Keratinocyte (primary cell): ENCODE data around the gene DOCK3. TPM values are rescaled to one million over a fixed set of nuclear protein-coding genes. Genes with fewer than 3 reads are reported as not detected.
"Not testable (repeated sequence)": the region's sequence is repeated elsewhere in the genome, so short reads cannot be mapped to it uniquely, and the experiment has no call there.

Source experiments
- DNase-seq: peaks from one replicate; pipeline ENCODE4 v3.0.0-alpha.2; 2011; ENCODE audit warnings: low read depth, missing footprints, low spot score
- FAIRE-seq: peaks from 2 replicates; lab custom pipeline; 2011; peaks lifted over from hg19 to GRCh38; lab: Jason Lieb, UNC
- H2AFZ ChIP-seq: 2 replicates; pipeline ENCODE4 v1.6.0; 2012; ENCODE audit warnings: low read length, control low read depth, inconsistent platforms; ENCODE audit not compliant: control insufficient read depth
- H3K27ac ChIP-seq: 2 replicates; pipeline ENCODE4 v1.5.1; 2011; ENCODE audit warnings: low read length; ENCODE audit not compliant: control insufficient read depth, insufficient read depth
- H3K27me3 ChIP-seq: 3 replicates; pipeline ENCODE4 v1.6.0; 2011; ENCODE audit warnings: low read length; ENCODE audit not compliant: control insufficient read depth, insufficient read depth; ENCODE audit errors: extremely low read depth
- H3K36me3 ChIP-seq, 2 experiments: 2 replicates in 1 of 2; 3 replicates in 1 of 2; pipeline ENCODE4 v1.5.1; 2011; ENCODE audit warnings: low read length in 2 of 2, mild to moderate bottlenecking in 1 of 2; ENCODE audit not compliant: control insufficient read depth in 2 of 2, insufficient read depth in 2 of 2; ENCODE audit errors: extremely low read depth in 1 of 2
- H3K4me1 ChIP-seq: 3 replicates; pipeline ENCODE4 v1.5.1; 2011; ENCODE audit warnings: low read length; ENCODE audit not compliant: control insufficient read depth, insufficient read depth; ENCODE audit errors: extremely low read depth
- H3K4me2 ChIP-seq: 3 replicates; pipeline ENCODE4 v1.6.0; 2011; ENCODE audit warnings: low read depth, low read length; ENCODE audit not compliant: control insufficient read depth, insufficient read depth; ENCODE audit errors: extremely low read depth
- H3K4me3 ChIP-seq, 3 experiments: fragments of 200-600 bp in 1 of 3; sonication (generic) in 1 of 3; 2 replicates in 2 of 3; 3 replicates in 1 of 3; pipeline ENCODE4 v1.5.1; 2011 to 2016; ENCODE audit warnings: low read length in 3 of 3, mild to moderate bottlenecking in 3 of 3, control low read depth in 2 of 3, inconsistent platforms in 1 of 3, low read depth in 1 of 3, mixed read lengths in 1 of 3, mixed run types in 1 of 3, moderate library complexity in 1 of 3; ENCODE audit not compliant: control insufficient read depth in 2 of 3, insufficient read depth in 2 of 3; ENCODE audit errors: extremely low read depth in 1 of 3
- H3K79me2 ChIP-seq: 2 replicates; pipeline ENCODE4 v1.6.0; 2012; ENCODE audit warnings: low read length; ENCODE audit not compliant: control insufficient read depth, insufficient read depth
- H3K9ac ChIP-seq: 3 replicates; pipeline ENCODE4 v1.6.0; 2011; ENCODE audit warnings: low read length; ENCODE audit not compliant: control insufficient read depth, insufficient read depth; ENCODE audit errors: extremely low read depth
- H3K9me1 ChIP-seq: 3 replicates; pipeline ENCODE4 v1.6.0; 2011; ENCODE audit warnings: low read length; ENCODE audit not compliant: control insufficient read depth, insufficient read depth; ENCODE audit errors: extremely low read depth
- H3K9me3 ChIP-seq: 2 replicates; pipeline ENCODE4 v1.5.1; 2012; ENCODE audit warnings: low read depth, low read length; ENCODE audit not compliant: control insufficient read depth
- H4K20me1 ChIP-seq: 3 replicates; pipeline ENCODE4 v1.6.0; 2011; ENCODE audit warnings: low read length; ENCODE audit not compliant: control insufficient read depth, insufficient read depth; ENCODE audit errors: extremely low read depth
- EZH2 ChIP-seq: IDR thresholded peaks from one replicate; pipeline ENCODE4 v1.6.1; 2012; ENCODE audit warnings: inconsistent platforms, mild to moderate bottlenecking, low read length, moderate library complexity
- dilution Hi-C: fragments of 300-500 bp; cut with MboI; formaldehyde crosslinking; loops from one replicate; pipeline ENCODE4 v1.7.0; 2020; ENCODE audit warnings: low sequenced_read_pairs; ENCODE audit not compliant: extremely low pct_ligation_motif_present
- polyA plus RNA-seq, 5 experiments: library from polyadenylated mRNA; depleted of rRNA in 3 of 5; stranded (reverse) in 3 of 5; stranded (forward) in 1 of 5; unstranded in 1 of 5; fragments of >200 nt; gene quantifications; 1 replicate in 1 of 5; 2 replicates in 3 of 5; 3 replicates in 1 of 5; pipeline versions ENCODE4 v1.2.1 to v1.2.3, GENCODE V29; 2011 to 2012; ENCODE audit warnings: missing spikeins in 2 of 5, low read depth in 1 of 5, low replicate concordance in 1 of 5
- TF ChIP-seq, protein P1 (sequence below), 3 experiments: IDR thresholded peaks in 1 of 3; conservative IDR thresholded peaks in 1 of 3; optimal IDR thresholded peaks in 1 of 3; 2 replicates in 2 of 3; 3 replicates in 1 of 3; pipeline versions ENCODE3 to v1.5.1; 2011; ENCODE audit warnings: low read length in 3 of 3, mild to moderate bottlenecking in 3 of 3, moderate library complexity in 2 of 3, control low read depth in 1 of 3, inconsistent platforms in 1 of 3; ENCODE audit not compliant: insufficient read depth in 2 of 3; ENCODE audit errors: extremely low read depth in 1 of 3

Gene DOCK3
- polyA plus RNA-seq, 1 donor (not counting 4 experiments of a cell fraction or from before 2014, with no cell fraction given) = 0.10 TPM

DNA sequence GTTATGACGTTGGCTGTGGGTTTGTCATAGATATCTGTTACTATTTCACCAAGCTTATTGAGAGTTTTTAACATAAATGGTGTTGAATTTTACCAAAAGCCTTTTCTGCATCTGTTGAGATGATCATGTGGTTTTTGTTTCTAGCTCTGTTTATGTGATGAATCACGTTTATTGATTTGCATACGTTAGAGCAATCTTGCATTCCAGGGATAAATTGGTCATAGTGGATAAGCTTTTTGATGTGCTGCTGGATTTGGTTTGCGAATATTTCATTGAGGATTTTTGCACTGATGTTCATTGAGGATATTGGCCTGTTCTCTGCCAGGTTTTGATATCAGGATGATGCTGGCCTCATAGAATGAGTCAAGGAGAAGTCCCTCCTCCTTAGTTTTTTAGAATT lies 117.8 kb downstream of the DOCK3 start:
- H3K4me2 ChIP-seq = no peak overlapping the region
- H3K27ac ChIP-seq = no peak overlapping the region
- FAIRE-seq = no peak
- H3K27me3 ChIP-seq = no peaks in the 10 kb centered on the region
- H3K36me3 ChIP-seq = no peaks in the 10 kb centered on the region
- no peak overlapping the region for H3K9ac ChIP-seq
- H3K79me2 ChIP-seq = no peaks in the 10 kb centered on the region
- H3K9me1 ChIP-seq = no peaks in the 10 kb centered on the region
- H3K4me1 ChIP-seq = no peaks in the 10 kb centered on the region
- no peak for DNase-seq
- H4K20me1 ChIP-seq = no peaks in the 10 kb centered on the region
- H3K9me3 ChIP-seq = no peaks in the 10 kb centered on the region
- TF ChIP-seq, protein P1, sequence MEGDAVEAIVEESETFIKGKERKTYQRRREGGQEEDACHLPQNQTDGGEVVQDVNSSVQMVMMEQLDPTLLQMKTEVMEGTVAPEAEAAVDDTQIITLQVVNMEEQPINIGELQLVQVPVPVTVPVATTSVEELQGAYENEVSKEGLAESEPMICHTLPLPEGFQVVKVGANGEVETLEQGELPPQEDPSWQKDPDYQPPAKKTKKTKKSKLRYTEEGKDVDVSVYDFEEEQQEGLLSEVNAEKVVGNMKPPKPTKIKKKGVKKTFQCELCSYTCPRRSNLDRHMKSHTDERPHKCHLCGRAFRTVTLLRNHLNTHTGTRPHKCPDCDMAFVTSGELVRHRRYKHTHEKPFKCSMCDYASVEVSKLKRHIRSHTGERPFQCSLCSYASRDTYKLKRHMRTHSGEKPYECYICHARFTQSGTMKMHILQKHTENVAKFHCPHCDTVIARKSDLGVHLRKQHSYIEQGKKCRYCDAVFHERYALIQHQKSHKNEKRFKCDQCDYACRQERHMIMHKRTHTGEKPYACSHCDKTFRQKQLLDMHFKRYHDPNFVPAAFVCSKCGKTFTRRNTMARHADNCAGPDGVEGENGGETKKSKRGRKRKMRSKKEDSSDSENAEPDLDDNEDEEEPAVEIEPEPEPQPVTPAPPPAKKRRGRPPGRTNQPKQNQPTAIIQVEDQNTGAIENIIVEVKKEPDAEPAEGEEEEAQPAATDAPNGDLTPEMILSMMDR (optimal IDR thresholded peaks at IDR 0.05 in 1 of 3, IDR thresholded peaks at IDR 0.05 in 1 of 3, conservative IDR thresholded peaks at IDR 0.05 in 1 of 3; ENCODE audit: extremely low read depth in 1 of 3, insufficient read depth in 2 of 3, low read length in 3 of 3) = no peak
- TF ChIP-seq EZH2 = no peak
- no peak overlapping the region for H2AFZ ChIP-seq
- dilution Hi-C loops = no loop called here
- no peak overlapping the region for H3K4me3 ChIP-seq

- H2AFZ ChIP-seq, DNase-seq, H3K9me3 ChIP-seq, H3K9ac ChIP-seq, H4K20me1 ChIP-seq, dilution Hi-C loops, H3K27me3 ChIP-seq, H3K9me1 ChIP-seq, H3K4me3 ChIP-seq, H3K4me1 ChIP-seq, H3K27ac ChIP-seq, H3K4me2 ChIP-seq, FAIRE-seq, H3K79me2 ChIP-seq, H3K36me3 ChIP-seq: not testable (repeated sequence)
Observed at GRCh38 chr3:50803805-50804204, 129.1 kb downstream of the DOCK3 start.

GRCh38 chr3:50804376-50804775 lies 129.6 kb downstream of the DOCK3 start:
- H3K27ac ChIP-seq, H3K4me1 ChIP-seq, H3K79me2 ChIP-seq, H3K4me2 ChIP-seq, FAIRE-seq, H3K4me3 ChIP-seq, H3K9me1 ChIP-seq, H4K20me1 ChIP-seq, H3K36me3 ChIP-seq, H3K27me3 ChIP-seq, H3K9me3 ChIP-seq, H2AFZ ChIP-seq, dilution Hi-C loops, DNase-seq, H3K9ac ChIP-seq: not testable (repeated sequence)
